H1 (cell line): ENCODE data around the gene THUMPD2. TPM values are rescaled to one million over a fixed set of nuclear protein-coding genes. Genes with fewer than 3 reads are reported as not detected.

ENCODE experiments used
- KDM1A ChIP-seq: fragments of 200-600, 300-600 bp; sonication (generic); IDR thresholded peaks from 2 replicates; pipeline ENCODE4 v1.7.1; 2016; ENCODE audit warnings: mild to moderate bottlenecking, low read length, borderline replicate concordance
- polyA plus RNA-seq, 7 experiments: library from polyadenylated mRNA; depleted of rRNA in 3 of 7; stranded (reverse) in 5 of 7; unstranded in 2 of 7; fragments of >200 nt in 5 of 7; fragments of 200-250 nt in 2 of 7; gene quantifications; 1 replicate in 5 of 7; 2 replicates in 1 of 7; 4 replicates in 1 of 7; pipeline versions ENCODE4 v1.2.1 to v1.2.3, GENCODE V29; 2011 to 2013; ENCODE audit warnings: missing spikeins in 2 of 7, mixed read lengths in 2 of 7
- total RNA-seq: library from RNA; stranded (reverse); fragmentation: NEBNext Ultra II Directional; extraction: Animal tissue kit (Norgen Biotek cat#: 25700); gene quantifications from 2 replicates; pipeline ENCODE4 v1.2.1, GENCODE V29; 2021
- TF ChIP-seq, protein P1 (sequence below): IDR thresholded peaks from 2 replicates; pipeline ENCODE4 v1.6.1; 2011; ENCODE audit warnings: low read depth, mild to moderate bottlenecking, low read length; ENCODE audit not compliant: insufficient read depth

THUMPD2 gene
- total and polyA plus RNA-seq, 2 of the 8 experiments (the other 6 are each of a cell fraction or from before 2014, with no cell fraction given): 8.6 to 17.0 TPM

DNA sequence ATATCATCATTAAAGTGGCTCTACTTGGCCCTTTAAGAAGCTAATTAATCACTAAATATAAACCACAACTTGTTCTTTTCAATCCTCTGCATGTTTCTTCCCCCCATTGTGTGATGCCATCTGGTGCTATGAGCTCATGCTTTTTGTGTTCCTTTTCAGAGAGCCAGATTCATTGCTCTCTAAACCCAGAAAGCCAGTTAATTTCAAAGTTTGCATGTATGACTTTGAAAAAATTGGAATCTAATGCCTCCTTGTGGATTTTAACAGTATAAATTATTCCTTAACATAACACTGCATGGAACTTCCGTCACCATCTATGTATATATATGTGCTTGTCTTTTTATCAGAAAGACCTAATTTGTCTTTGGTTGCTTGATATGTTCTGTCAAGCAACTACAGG lies 82.2 kb downstream of the THUMPD2 start (continued):
- no peak for TF ChIP-seq KDM1A
- TF ChIP-seq, protein P1, sequence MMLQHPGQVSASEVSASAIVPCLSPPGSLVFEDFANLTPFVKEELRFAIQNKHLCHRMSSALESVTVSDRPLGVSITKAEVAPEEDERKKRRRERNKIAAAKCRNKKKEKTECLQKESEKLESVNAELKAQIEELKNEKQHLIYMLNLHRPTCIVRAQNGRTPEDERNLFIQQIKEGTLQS: no peak
